ENCODE results near the gene MDP1. TPM values are rescaled to one million over a fixed set of nuclear protein-coding genes. Genes with fewer than 3 reads are reported as not detected.
A peak's percentile ranks its signal among the peaks of the same experiment; 100 is the strongest.
"Not testable (repeated sequence)": the region's sequence is repeated elsewhere in the genome, so short reads cannot be mapped to it uniquely, and the experiment has no call there.

The MDP1 gene
- total RNA-seq, 2 experiments from 2014 or later = 13.5 to 17.0 TPM

GRCh38 chr14:24235804-24236688 is 20.2 kb upstream of the MDP1 start:
- ChIA-PET CTCF (interaction anchor here (0.9 to 3.8 kb wide), 9 partner anchors 16 to 196 kb away, joined by 3 to 23 read pairs (median 4); partner anchors contain the start of genes CIDEB, IPO4, IRF9 and MDP1), POLR2A (interaction anchor here (1.0 to 9.7 kb wide), 15 partner anchors 7 to 194 kb away, joined by 3 to 136 read pairs (median 5); partner anchors contain the start of genes CBLN3, CHMP4A, DCAF11 and IRF9)
- Mint-ChIP-seq H3K4me3 (no peak overlapping the region), H3K9me3 (no peaks in the 10 kb centered on the region), H3K27me3 (no peaks in the 10 kb centered on the region), H3K27ac (peak overlapping the region; percentile 74), H3K4me1 (peaks cover 78% of the 10 kb centered on the region), H3K36me3 (ENCODE audit: low read depth) (peaks cover 73% of the 10 kb centered on the region)
- DNase-seq = no peak

- H3K4me1 Mint-ChIP-seq = peaks cover 70% of the 10 kb centered on the region
- POLR2A ChIA-PET = interaction anchor here (0.7 to 9.7 kb wide), 24 partner anchors 8 to 199 kb away, joined by 3 to 136 read pairs (median 5); partner anchors contain the start of genes CBLN3, CHMP4A, DCAF11 and DHRS1
Observed at GRCh38 chr14:24234095-24235005, 18.5 kb upstream of the MDP1 start.

DNA sequence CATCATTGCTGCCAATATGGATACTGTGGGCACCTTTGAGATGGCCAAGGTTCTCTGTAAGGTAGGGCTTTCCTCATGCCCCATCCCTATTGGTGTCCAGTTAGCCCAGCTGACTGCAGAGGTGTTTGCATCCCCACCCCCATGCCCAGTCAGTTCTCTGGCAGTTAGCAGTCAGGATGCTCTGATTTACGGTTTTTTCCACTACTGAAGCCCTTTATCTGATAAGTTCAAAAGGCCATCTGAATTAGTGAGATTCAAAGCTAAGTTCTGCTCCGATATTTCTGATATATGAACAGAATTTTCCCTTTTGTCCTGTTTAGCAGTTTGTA is 17.6 kb upstream of the MDP1 start:
- Mint-ChIP-seq H3K4me3 (peak overlapping the region; percentile 81), H3K36me3 (ENCODE audit: low read depth) (peaks cover 53% of the 10 kb centered on the region), H3K27me3 (no peaks in the 10 kb centered on the region), H3K9me3 (no peaks in the 10 kb centered on the region), H3K27ac (peak overlapping the region; percentile 83), H3K4me1 (peaks cover 66% of the 10 kb centered on the region)
- CTCF ChIA-PET = interaction anchor here (0.7 to 3.8 kb wide), 7 partner anchors 9 to 673 kb away, joined by 4 to 23 read pairs (median 7); partner anchors contain the start of genes CIDEB, MDP1 and TINF2
- POLR2A ChIA-PET = interaction anchor here (0.9 to 9.7 kb wide), 11 partner anchors 9 to 199 kb away, joined by 3 to 136 read pairs (median 5); partner anchors contain the start of genes CHMP4A, DHRS1, IRF9 and MDP1
- DNase-seq = peak; percentile 36

More at GRCh38 chr14:24234095-24235005, 18.5 kb upstream of the MDP1 start:
- no peaks in the 10 kb centered on the region for H3K27me3 Mint-ChIP-seq
- no peaks in the 10 kb centered on the region for H3K9me3 Mint-ChIP-seq
- CTCF ChIA-PET = interaction anchor here (0.7 to 3.8 kb wide), 15 partner anchors 8 to 673 kb away, joined by 3 to 23 read pairs (median 5); partner anchors contain the start of genes CIDEB, IRF9, MDP1 and RABGGTA
- peaks cover 58% of the 10 kb centered on the region for H3K36me3 Mint-ChIP-seq (ENCODE audit: low read depth)
- H3K27ac Mint-ChIP-seq = peak overlapping the region; percentile 74
- peak overlapping the region; percentile 43 for H3K4me3 Mint-ChIP-seq
- DNase-seq = no peak

DNA sequence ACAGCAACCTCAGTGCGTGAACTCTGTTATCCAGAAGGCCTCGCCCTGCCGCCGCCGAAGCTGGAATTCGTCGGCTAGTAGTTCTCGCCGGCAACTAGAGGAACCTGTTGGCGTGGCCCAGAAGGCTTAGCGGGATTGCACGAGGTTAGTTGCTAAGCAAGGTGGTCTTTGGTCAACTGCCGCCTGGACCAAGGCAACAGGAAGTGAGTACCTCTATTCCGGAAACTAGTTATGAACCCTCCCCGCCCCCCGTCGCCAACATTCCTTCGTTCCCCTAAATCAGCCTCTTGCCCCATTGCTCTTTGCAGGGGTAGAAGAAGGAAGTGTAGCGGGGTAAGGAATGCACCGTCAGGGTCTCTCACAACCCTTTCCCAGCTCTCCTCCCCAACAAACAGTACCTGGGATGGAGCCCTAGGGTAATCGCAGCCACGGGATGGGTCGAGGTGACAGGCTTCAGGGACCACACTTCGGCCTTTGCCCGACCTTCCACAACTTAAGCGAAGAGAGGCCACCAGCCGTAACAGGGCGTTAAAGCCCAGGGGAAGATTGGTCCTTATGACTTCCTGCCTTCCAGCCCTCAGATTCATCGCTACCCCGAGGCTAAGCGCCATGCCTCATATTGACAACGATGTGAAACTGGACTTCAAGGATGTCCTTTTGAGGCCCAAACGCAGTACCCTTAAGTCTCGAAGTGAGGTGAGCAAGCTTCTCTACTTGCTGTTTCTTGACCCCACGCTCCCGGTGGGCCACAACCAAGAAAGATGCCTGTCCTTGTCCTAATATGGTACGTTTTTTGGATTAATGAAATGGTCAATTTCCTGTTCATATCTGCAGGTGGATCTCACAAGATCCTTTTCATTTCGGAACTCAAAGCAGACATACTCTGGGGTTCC is 17.0 kb upstream of the MDP1 start, which contains the start of gene GMPR2:
GMPR2 (plus strand) TSS at position 285 of the 893 bp plus-strand sequence; CDS start at position 610, 325 bp downstream.
- H3K4me1 Mint-ChIP-seq = peaks cover 62% of the 10 kb centered on the region
- no peaks in the 10 kb centered on the region for H3K9me3 Mint-ChIP-seq
- H3K27me3 Mint-ChIP-seq = no peaks in the 10 kb centered on the region
- DNase-seq = peak; percentile 39
- POLR2A ChIA-PET = interaction anchor here (0.6 to 9.7 kb wide), 16 partner anchors 9 to 197 kb away, joined by 3 to 136 read pairs (median 4); partner anchors contain the start of genes CHMP4A, DCAF11, DHRS1 and IRF9
- CTCF ChIA-PET = interaction anchor here (0.7 to 3.8 kb wide), 6 partner anchors 9 to 672 kb away, joined by 4 to 23 read pairs (median 6); partner anchors contain the start of genes CIDEB and TINF2
- H3K36me3 Mint-ChIP-seq (ENCODE audit: low read depth) = peaks cover 47% of the 10 kb centered on the region
- peak within 1 kb of the TSS; percentile 81 for H3K4me3 Mint-ChIP-seq
- peak within 1 kb of the TSS; percentile 83 for H3K27ac Mint-ChIP-seq

- H3K27me3 Mint-ChIP-seq = no peaks in the 10 kb centered on the region
- no peaks in the 10 kb centered on the region for H3K9me3 Mint-ChIP-seq
- peaks cover 59% of the 10 kb centered on the region for H3K4me1 Mint-ChIP-seq
- POLR2A ChIA-PET = interaction anchor here (0.9 to 9.7 kb wide), 11 partner anchors 10 to 198 kb away, joined by 3 to 136 read pairs (median 5); partner anchors contain the start of genes CHMP4A, DCAF11, IRF9 and KHNYN
- peaks cover 44% of the 10 kb centered on the region for H3K36me3 Mint-ChIP-seq (ENCODE audit: low read depth)
- peak; percentile 92 for DNase-seq
- CTCF ChIA-PET = interaction anchor here (1.7 to 3.8 kb wide), 3 partner anchors 10 to 199 kb away, joined by 4 to 23 read pairs (median 18); partner anchors contain the start of gene TINF2
- H3K27ac Mint-ChIP-seq = peak within 1 kb of the TSS; percentile 83
- H3K4me3 Mint-ChIP-seq = peak within 1 kb of the TSS; percentile 81
Observed at GRCh38 chr14:24232121-24232644, 16.3 kb upstream of the MDP1 start, which contains the start of gene NEDD8. TSS of gene NEDD8 (minus strand) at chr14:24232367. CDS start at chr14:24232267, 100 bp downstream.

DNA sequence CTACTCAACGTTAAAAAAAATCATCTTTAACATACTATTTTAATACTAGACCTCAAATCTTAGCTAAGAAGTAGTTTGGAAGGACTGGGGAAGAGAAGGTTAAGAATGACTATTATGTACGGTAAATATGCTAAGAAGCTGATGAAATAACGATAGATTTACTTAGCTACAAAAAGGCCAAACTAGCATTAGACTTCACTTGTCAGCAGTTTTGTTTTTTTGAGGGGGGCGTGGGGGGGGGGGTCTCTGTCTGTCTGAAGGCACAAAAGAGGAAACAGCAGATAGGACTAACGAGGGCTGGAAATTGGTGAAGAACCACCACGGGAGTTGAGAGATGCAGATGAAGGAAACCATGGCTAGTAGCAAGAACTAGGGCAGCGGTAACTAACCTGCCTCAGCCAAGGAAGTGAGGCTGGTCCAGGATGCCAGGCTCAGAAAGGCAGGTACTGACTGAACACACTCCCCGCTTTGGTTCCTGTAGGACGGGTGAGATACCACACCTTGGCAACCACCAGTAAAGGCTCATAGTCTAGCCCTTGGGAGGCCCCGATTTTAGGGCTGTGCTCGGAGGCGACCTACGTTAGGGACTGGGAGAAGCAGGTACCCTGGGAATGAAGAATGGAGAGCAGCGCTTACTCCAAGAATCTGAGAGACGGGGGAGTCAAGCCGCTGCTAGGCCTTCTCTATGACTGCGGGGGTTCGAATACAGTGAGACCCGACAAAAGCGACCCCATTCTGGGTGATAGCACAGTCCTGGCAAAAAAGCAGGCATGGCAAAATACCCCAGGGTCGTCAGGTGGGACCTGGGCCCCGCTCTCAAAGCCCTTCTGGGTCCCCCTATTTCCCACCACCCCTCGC is 15.6 kb upstream of the MDP1 start:
- DNase-seq = peak; percentile 48
- H3K27me3 Mint-ChIP-seq = no peaks in the 10 kb centered on the region
- H3K27ac Mint-ChIP-seq = peak overlapping the region; percentile 83
- no peaks in the 10 kb centered on the region for H3K9me3 Mint-ChIP-seq
- peaks cover 61% of the 10 kb centered on the region for H3K4me1 Mint-ChIP-seq
- ChIA-PET CTCF (interaction anchor here (0.7 to 1.6 kb wide), 5 partner anchors 12 to 76 kb away, joined by 3 to 6 read pairs (median 4); partner anchors contain the start of genes CHMP4A, CIDEB and MDP1), POLR2A (interaction anchor here (0.6 to 9.7 kb wide), 6 partner anchors 11 to 117 kb away, joined by 3 to 136 read pairs (median 4); partner anchors contain the start of genes CHMP4A, DCAF11, IPO4 and MDP1)
- H3K4me3 Mint-ChIP-seq = peak overlapping the region; percentile 81
- H3K36me3 Mint-ChIP-seq (ENCODE audit: low read depth) = peaks cover 39% of the 10 kb centered on the region

DNA sequence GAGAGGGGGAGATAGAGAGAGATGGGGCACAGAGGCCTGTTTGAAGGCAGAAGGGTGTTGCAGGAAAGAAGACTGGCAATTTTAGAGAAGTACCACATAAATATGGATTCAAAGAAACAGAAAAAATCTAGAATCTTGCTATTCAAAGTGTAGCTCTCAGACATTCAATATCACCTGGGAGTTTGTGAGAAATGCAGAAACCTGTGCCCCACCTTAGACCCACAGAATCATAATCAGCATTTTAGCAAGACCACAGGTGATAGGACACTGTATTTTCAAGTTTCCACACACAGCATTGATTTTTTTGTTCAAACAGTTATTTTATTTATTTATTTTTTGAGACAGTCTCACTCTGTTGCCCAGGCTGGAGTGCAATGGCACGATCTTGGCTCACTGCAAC is 13.0 kb upstream of the MDP1 start:
- ChIA-PET POLR2A (interaction anchor here (1.1 to 2.1 kb wide), 5 partner anchors 13 to 201 kb away, joined by 3 to 8 read pairs (median 7); partner anchors contain the start of genes CBLN3, CHMP4A, KHNYN and MDP1), CTCF (interaction anchor here (0.9 to 2.7 kb wide), 6 partner anchors 10 to 79 kb away, joined by 3 to 13 read pairs (median 8); partner anchors contain the start of genes CIDEB, MDP1, RABGGTA and TINF2)
- Mint-ChIP-seq H3K4me1 (peaks cover 44% of the 10 kb centered on the region), H3K9me3 (no peaks in the 10 kb centered on the region), H3K4me3 (no peak overlapping the region), H3K27ac (no peak overlapping the region), H3K36me3 (ENCODE audit: low read depth) (peaks cover 22% of the 10 kb centered on the region), H3K27me3 (no peaks in the 10 kb centered on the region)
- DNase-seq = no peak

DNA sequence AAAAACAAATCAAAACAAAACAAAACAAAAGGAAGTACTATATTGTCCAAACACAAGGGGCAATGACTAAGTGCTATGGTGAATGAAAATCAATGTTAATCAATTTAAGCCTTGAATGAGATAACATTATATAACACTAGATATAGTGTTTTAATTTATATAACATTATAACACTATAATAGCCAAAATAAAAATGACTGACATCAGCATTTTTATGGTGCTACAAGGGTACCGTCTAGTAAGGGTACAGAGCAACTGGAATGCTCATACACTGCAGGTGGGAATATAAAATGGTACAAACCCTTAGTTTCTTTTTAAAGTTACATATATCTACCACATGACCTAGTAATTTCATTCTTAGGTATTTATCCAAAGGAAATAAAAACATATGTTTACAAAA is 10.6 kb upstream of the MDP1 start:
- Mint-ChIP-seq H3K36me3 (ENCODE audit: low read depth) (peaks cover 19% of the 10 kb centered on the region), H3K4me1 (peaks cover 38% of the 10 kb centered on the region), H3K27me3 (no peaks in the 10 kb centered on the region), H3K27ac (no peak overlapping the region), H3K4me3 (no peak overlapping the region), H3K9me3 (no peaks in the 10 kb centered on the region)
- ChIA-PET CTCF (interaction anchor here (2.3 to 2.7 kb wide), 3 partner anchors 11 to 82 kb away, joined by 10 to 13 read pairs (median 12); partner anchors contain the start of genes CIDEB, MDP1 and TINF2), POLR2A (no interaction called here)
- DNase-seq = no peak

DNA sequence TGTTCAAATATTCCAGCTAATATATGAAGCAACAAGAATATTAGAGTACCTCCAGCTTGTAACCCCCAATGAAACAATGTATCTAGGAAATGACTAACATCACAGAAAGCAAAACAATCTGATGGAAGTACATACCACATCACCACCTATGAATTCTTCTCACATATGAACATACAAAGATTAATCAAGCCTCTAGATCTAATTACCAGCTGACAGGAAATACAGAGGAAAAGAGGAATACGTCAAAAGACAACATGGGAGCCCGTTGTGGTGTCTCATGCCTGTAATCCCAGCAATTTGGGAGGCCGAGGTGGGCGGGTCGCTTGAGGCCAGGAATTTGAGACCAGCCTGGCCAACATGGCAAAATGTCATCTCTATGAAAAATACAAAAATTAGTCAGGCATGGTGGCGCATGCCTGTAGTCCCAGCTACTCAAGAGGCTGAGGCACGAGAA is 8.8 kb upstream of the MDP1 start:
- H3K4me1 Mint-ChIP-seq = peaks cover 29% of the 10 kb centered on the region
- peaks cover 17% of the 10 kb centered on the region for H3K36me3 Mint-ChIP-seq (ENCODE audit: low read depth)
- CTCF ChIA-PET = interaction anchor here (1.4 to 1.6 kb wide), 2 partner anchors 9 to 18 kb away, joined by 4 to 8 read pairs; partner anchors contain the start of genes MDP1 and TINF2
- peak overlapping the region; percentile 19 for H3K27ac Mint-ChIP-seq
- H3K9me3 Mint-ChIP-seq = no peaks in the 10 kb centered on the region
- DNase-seq = no peak
- POLR2A ChIA-PET = interaction anchor here (0.9 to 1.4 kb wide), 4 partner anchors 9 to 110 kb away, joined by 3 to 4 read pairs (median 3); partner anchors contain the start of genes DCAF11, MDP1, NRL and TINF2
- H3K4me3 Mint-ChIP-seq = no peak overlapping the region
- no peaks in the 10 kb centered on the region for H3K27me3 Mint-ChIP-seq

GRCh38 chr14:24222987-24223386 is 7.1 kb upstream of the MDP1 start:
- H3K27ac Mint-ChIP-seq, H3K27me3 Mint-ChIP-seq, CTCF ChIA-PET, H3K4me3 Mint-ChIP-seq, DNase-seq, H3K9me3 Mint-ChIP-seq: not testable (repeated sequence)
- Mint-ChIP-seq H3K4me1 (peaks cover 28% of the 10 kb centered on the region), H3K36me3 (ENCODE audit: low read depth) (peaks cover 22% of the 10 kb centered on the region)
- POLR2A ChIA-PET = interaction anchor here (1.2 kb wide), 1 partner anchor 10 kb away, joined by 3 read pairs; the partner anchor contains the start of gene GMPR2
